Type B pancreatic cell (in vitro differentiated cells): Measurements from ENCODE around the gene DTHD1. TPM values are rescaled to one million over a fixed set of nuclear protein-coding genes. Genes with fewer than 3 reads are reported as not detected.

Experiments used
- DNase-seq: peaks from one replicate; pipeline ENCODE4 v3.0.0; 2021; ENCODE audit warnings: mixed read lengths; ENCODE audit not compliant: unreplicated experiment; ENCODE audit errors: extremely low spot score
- H3K27ac Mint-ChIP-seq: 2 replicates; pipeline ENCODE4 v1.8.0; 2021; ENCODE audit warnings: mild to moderate bottlenecking, mixed read lengths
- H3K27me3 Mint-ChIP-seq: 2 replicates; pipeline ENCODE4 v1.8.0; 2021; ENCODE audit warnings: mixed read lengths
- H3K36me3 Mint-ChIP-seq: 2 replicates; pipeline ENCODE4 v1.8.0; 2021; ENCODE audit warnings: mixed read lengths
- H3K4me1 Mint-ChIP-seq: one replicate; pipeline ENCODE4 v1.8.0; 2021; ENCODE audit warnings: mixed read lengths; ENCODE audit not compliant: unreplicated experiment
- H3K4me3 Mint-ChIP-seq: 2 replicates; pipeline ENCODE4 v1.8.0; 2021; ENCODE audit warnings: mild to moderate bottlenecking, mixed read lengths
- H3K9me3 Mint-ChIP-seq: 2 replicates; pipeline ENCODE4 v1.8.0; 2021; ENCODE audit warnings: mixed read lengths
- total RNA-seq: library from RNA; stranded (reverse); gene quantifications from 2 replicates; pipeline ENCODE4 v1.2.1, GENCODE V29; 2021; ENCODE audit warnings: low replicate concordance
- TF ChIP-seq, protein P1 (sequence below): fragments of 200-600 bp; sonication (generic); conservative IDR thresholded peaks from 2 replicates; pipeline ENCODE4 v1.5.0; 2021; ENCODE audit warnings: antibody characterized with exemption, mild to moderate bottlenecking

The DTHD1 gene
- total RNA-seq, 1 donor from 2014 or later: 0.14 TPM

DNA sequence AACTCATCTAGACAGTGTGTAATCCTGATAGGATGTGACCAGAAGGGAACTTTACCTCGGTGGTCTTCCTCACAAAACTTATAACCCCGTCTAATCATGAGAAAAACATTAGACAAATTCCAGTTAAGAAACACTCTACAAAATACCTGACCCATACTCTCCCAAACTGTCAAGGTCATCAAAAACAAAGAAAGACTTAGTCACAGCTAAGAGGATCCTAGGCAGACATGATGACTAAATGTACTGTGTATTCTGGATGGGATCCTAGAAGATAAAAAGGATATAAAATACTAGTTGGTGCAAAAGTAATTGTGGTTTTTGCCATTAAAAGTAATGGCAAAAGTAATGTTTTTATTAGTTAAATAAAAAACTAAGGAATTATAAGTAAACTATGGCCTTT is 81.6 kb downstream of the DTHD1 start:
- DNase-seq: no peak

DNA sequence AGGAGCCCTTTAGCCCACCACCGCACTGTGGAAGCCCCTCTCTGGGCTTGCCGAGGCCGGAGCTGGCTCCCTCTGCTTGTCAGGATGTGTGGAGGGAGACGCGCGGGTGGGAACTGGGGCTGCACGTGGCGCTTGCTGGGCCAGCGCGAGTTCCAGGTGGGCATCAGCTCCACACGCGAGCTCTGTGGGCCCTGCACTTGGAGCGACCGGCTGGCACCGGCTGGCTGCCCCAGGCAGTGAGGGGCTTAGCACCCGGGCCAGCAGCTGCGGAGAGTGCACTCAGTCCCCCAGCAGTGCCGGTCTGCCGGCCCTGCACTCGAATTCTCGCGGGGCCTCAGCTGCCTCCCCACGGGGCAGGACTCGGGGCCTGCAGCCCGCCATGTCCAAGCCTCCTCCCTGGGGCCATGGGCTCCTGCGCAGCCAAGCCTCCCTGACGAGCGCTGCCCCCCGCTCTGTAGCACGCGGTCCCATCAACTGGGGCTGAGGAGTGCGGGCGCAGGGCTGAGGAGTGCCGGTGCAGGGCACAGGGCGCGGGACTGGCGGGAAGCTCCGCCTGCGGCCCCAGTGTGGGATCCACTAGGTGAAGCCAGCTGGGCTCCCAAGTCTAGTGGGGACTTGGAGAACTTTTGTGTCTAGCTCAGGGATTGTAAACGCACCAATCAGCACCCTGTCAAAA is 93.6 kb downstream of the DTHD1 start:
- Mint-ChIP-seq H3K27me3 (no peaks in the 10 kb centered on the region), H3K4me1 (no peaks in the 10 kb centered on the region), H3K27ac (no peak overlapping the region), H3K9me3 (no peaks in the 10 kb centered on the region), H3K36me3 (no peaks in the 10 kb centered on the region), H3K4me3 (no peak overlapping the region)
- TF ChIP-seq, protein P1, sequence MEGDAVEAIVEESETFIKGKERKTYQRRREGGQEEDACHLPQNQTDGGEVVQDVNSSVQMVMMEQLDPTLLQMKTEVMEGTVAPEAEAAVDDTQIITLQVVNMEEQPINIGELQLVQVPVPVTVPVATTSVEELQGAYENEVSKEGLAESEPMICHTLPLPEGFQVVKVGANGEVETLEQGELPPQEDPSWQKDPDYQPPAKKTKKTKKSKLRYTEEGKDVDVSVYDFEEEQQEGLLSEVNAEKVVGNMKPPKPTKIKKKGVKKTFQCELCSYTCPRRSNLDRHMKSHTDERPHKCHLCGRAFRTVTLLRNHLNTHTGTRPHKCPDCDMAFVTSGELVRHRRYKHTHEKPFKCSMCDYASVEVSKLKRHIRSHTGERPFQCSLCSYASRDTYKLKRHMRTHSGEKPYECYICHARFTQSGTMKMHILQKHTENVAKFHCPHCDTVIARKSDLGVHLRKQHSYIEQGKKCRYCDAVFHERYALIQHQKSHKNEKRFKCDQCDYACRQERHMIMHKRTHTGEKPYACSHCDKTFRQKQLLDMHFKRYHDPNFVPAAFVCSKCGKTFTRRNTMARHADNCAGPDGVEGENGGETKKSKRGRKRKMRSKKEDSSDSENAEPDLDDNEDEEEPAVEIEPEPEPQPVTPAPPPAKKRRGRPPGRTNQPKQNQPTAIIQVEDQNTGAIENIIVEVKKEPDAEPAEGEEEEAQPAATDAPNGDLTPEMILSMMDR: no peak
- no peak for DNase-seq

More for the DNA sequence above, 81.6 kb downstream of the DTHD1 start:
- Mint-ChIP-seq H3K4me3 (no peak overlapping the region), H3K4me1 (no peaks in the 10 kb centered on the region), H3K9me3 (no peaks in the 10 kb centered on the region), H3K36me3 (no peaks in the 10 kb centered on the region), H3K27me3 (no peaks in the 10 kb centered on the region), H3K27ac (no peak overlapping the region)
- TF ChIP-seq, protein P1: no peak

DNA sequence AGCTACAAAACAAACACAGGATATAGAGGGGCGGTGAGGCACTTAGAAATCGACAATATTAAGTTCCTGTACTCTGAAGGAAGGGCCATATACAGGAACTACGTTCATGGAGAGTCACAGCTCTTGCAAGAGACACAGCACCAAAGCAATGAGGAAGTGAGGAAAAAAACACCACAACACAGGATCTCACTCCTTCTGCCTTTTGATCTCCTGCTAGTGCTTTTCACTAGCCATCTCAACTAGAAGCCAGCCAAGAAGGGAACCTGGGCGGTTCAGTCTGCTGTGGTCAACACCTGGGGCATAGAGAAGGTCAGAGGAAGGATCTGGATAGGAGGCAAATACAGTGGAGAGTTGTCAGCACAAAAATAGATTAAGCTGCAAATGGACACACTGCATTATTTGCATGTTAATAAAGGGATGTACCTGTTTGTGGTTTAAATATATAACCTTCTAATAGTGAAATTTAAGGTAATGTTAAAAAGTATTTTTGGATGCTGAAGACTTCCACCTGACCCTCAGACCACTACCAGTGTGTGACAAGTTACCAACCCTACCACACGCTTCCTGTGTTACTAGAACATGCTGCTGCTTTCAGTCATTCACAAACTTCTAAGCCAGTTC is 104.6 kb downstream of the DTHD1 start:
- peaks cover 5% of the 10 kb centered on the region for H3K4me1 Mint-ChIP-seq
- no peak for DNase-seq
- H3K36me3 Mint-ChIP-seq: no peaks in the 10 kb centered on the region
- no peak overlapping the region for H3K4me3 Mint-ChIP-seq
- H3K27me3 Mint-ChIP-seq: peaks cover 9% of the 10 kb centered on the region
- TF ChIP-seq, protein P1: no peak
- no peaks in the 10 kb centered on the region for H3K9me3 Mint-ChIP-seq
- no peak overlapping the region for H3K27ac Mint-ChIP-seq

DNA sequence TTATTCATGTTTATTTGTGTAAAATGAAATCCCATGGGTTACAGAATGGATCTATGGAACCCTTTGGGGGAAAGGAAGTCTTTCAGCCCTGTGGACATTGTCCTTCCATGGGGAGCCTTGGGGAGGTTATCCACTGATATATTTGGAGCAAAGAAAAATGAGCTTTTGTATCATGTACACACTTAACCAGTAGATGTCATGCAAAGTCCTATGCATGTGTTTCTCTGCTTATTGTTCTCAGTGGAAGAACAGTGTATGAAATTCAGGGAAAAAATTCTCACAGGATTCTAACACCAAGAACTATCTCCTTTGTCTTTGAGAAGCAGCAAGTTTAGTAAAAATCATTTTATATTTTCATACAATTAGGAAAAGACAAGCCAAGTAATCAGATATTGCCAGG is 105.3 kb downstream of the DTHD1 start:
- no peak for DNase-seq
- Mint-ChIP-seq H3K4me3 (no peak overlapping the region), H3K36me3 (no peaks in the 10 kb centered on the region), H3K27ac (no peak overlapping the region), H3K9me3 (no peaks in the 10 kb centered on the region), H3K4me1 (peaks cover 5% of the 10 kb centered on the region), H3K27me3 (peaks cover 9% of the 10 kb centered on the region)
- TF ChIP-seq, protein P1: peak; percentile 47

DNA sequence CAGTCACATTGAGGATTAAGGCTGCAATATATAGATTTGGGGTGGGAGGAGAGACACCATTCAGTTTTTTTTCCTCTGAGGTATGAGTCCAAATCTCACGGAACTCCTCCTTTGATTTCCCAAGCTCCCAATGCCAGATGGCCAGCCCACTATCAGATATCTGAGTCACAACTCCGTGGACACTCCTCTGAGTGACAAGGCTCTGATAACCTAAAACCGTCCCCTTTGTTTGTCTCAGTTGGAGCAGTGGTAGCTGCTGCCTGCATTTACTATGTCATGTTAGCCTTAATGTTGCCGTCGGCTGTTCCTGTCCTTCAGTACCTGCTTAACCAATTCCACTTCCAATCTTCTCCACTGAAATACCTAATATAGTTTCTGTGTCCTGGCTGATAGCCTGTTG is 107.3 kb downstream of the DTHD1 start:
- Mint-ChIP-seq H3K9me3 (no peaks in the 10 kb centered on the region), H3K27ac (no peak overlapping the region), H3K4me3 (no peak overlapping the region), H3K27me3 (peaks cover 9% of the 10 kb centered on the region), H3K36me3 (no peaks in the 10 kb centered on the region), H3K4me1 (peaks cover 10% of the 10 kb centered on the region)
- no peak for DNase-seq
- TF ChIP-seq, protein P1: no peak
